ENCODE measurements around the gene MMP11.
"Not testable (repeated sequence)": the region's sequence is repeated elsewhere in the genome, so short reads cannot be mapped to it uniquely, and the experiment has no call there.

MMP11 gene, protein sequence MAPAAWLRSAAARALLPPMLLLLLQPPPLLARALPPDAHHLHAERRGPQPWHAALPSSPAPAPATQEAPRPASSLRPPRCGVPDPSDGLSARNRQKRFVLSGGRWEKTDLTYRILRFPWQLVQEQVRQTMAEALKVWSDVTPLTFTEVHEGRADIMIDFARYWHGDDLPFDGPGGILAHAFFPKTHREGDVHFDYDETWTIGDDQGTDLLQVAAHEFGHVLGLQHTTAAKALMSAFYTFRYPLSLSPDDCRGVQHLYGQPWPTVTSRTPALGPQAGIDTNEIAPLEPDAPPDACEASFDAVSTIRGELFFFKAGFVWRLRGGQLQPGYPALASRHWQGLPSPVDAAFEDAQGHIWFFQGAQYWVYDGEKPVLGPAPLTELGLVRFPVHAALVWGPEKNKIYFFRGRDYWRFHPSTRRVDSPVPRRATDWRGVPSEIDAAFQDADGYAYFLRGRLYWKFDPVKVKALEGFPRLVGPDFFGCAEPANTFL

DNA sequence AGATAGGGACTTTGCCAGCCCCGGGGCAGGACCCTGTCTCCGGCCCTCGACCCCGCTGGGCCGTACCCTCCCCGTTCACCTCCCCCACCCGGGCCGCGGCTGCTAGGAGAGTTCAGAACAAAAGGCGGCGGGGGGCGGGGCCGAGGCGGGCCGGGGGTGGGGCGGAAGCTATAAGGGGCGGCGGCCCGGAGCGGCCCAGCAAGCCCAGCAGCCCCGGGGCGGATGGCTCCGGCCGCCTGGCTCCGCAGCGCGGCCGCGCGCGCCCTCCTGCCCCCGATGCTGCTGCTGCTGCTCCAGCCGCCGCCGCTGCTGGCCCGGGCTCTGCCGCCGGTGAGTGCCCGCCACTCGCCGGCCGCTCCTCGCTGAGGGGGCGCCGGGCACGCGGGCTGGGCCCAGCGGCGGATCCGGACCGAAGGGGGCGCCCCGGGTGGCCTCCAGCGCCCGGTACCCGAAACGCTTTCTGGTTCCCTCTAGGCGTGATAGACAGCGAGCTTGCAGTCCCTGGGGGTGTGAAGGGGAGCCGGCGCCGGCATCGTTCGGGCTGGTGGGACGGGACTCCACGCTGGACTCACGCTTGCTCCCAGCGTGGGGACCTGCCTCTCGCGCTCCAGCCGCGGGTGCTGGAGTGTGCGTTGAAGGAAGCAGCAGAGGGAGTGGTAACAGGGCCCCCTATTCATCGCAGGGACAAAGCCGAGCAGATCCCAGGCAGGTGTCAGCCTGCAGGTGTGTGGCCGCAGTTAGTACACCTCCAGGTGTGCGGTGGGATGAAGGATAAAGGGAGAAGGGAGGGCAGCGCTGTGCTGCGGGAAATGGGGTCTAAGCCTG, at the start of gene MMP11:
TSS of gene MMP11 (plus strand) at position 201 of the 825 bp plus-strand sequence. CDS start at position 223, 22 bp downstream.
- Histone ChIP-seq H3K9ac (ENCODE audit: low read length) (peak within 1 kb of the TSS; percentile 46), H3K27me3 (ENCODE audit: control insufficient read depth, insufficient read depth, low read length) (peaks cover 38% of the 10 kb centered on the region), H3K4me1 (ENCODE audit: control insufficient read depth, insufficient read depth, low read length) (peaks cover 24% of the 10 kb centered on the region), H3K36me3 (ENCODE audit: control insufficient read depth, insufficient read depth, low read length) (no peaks in the 10 kb centered on the region), H3K27ac (ENCODE audit: low read depth, low read length) (no peak within 1 kb of the TSS), H3K4me3 (ENCODE audit: low read depth, low read length) (peak within 1 kb of the TSS; percentile 73), H3K9me3 (ENCODE audit: control insufficient read depth, insufficient read depth, low read depth, low read length) (no peaks in the 10 kb centered on the region)

DNA sequence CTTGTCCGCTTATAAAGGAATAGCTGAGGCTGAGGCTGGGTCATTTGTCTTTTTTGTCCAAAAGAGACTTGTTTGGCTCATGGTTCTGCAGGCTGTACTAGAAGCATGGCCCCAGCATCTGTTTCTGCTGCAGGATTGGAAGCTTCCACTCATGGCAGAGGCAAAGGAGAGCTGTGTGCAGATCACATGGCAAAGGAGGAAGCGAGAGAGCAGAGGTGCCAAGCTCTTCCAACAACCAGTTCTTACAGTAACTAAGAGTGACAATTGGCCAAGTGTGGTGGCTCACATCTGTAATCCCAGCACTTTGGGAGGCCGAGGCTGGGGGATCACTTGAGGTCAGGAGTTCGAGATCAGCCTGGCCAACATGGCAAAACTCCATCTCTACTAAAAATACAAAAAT, 44.5 kb upstream of the MMP11 start:
- H3K27me3 ChIP-seq (ENCODE audit: control insufficient read depth, insufficient read depth, low read length); H3K9me3 ChIP-seq (ENCODE audit: control insufficient read depth, insufficient read depth, low read depth, low read length); H3K4me1 ChIP-seq (ENCODE audit: control insufficient read depth, insufficient read depth, low read length); H3K4me3 ChIP-seq (ENCODE audit: low read depth, low read length); H3K9ac ChIP-seq (ENCODE audit: low read length); H3K36me3 ChIP-seq (ENCODE audit: control insufficient read depth, insufficient read depth, low read length); H3K27ac ChIP-seq (ENCODE audit: low read depth, low read length): not testable (repeated sequence)

DNA sequence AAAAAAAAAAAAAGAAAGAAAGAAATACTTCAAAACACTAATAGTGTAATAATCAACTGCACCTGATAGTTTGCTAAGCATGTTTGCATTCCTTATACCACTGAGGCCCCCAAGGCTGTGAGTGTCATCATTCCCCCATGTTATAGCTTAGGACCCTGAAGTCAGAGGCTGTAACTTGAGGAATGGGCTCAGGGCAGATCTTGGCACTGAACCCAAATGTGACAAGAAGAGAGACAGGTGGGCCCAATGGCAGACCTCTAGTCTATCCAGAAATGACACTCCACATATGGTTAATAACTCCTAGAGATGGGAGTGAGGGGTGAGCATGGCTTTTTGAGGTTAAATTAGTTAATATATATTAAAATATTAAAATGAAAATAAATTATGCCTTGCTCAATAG, 35.0 kb upstream of the MMP11 start:
- Histone ChIP-seq H3K27ac (ENCODE audit: low read depth, low read length) (no peak overlapping the region), H3K27me3 (ENCODE audit: control insufficient read depth, insufficient read depth, low read length) (no peaks in the 10 kb centered on the region), H3K9ac (ENCODE audit: low read length) (no peak overlapping the region), H3K36me3 (ENCODE audit: control insufficient read depth, insufficient read depth, low read length) (peaks cover 6% of the 10 kb centered on the region), H3K9me3 (ENCODE audit: control insufficient read depth, insufficient read depth, low read depth, low read length) (no peaks in the 10 kb centered on the region), H3K4me3 (ENCODE audit: low read depth, low read length) (no peak overlapping the region), H3K4me1 (ENCODE audit: control insufficient read depth, insufficient read depth, low read length) (no peaks in the 10 kb centered on the region)

DNA sequence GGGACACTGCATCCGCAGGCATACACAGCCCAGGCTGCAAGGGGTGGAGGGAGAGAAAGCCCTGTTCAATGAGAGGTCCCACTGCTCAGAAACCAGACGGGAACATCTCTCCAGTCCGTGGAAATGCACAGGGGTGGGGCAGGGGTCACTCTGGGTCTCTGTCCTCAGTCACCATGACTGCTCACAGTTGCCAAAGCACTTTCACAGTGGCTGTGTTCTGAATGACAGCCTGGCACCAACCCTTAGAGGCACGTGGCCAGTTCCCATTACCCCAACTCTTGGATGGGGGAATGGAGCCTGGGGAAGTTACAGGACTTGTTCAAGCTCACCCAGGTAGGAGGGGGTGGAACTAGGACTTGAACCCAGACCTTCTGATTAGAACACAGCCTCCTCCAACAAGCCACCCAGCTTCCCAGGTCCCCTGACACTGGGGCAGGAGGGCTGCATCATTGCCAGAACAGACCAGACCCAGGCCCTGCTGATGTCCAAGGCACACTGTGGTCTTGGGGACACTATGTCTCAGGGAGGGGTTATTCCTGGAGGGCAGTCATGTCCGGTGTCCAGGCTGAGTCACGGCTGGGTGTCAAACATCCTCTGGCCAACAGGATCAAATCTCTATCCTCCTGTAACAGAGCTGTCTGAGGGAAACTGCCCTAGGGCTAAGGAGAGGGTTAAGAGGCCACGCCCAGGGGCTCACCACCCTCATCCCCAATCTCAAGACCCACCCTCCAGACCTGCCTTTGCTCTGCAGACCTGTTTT, 30.0 kb upstream of the MMP11 start:
- H3K27me3 ChIP-seq (ENCODE audit: control insufficient read depth, insufficient read depth, low read length): no peaks in the 10 kb centered on the region
- no peak overlapping the region for H3K4me3 ChIP-seq (ENCODE audit: low read depth, low read length)
- no peaks in the 10 kb centered on the region for H3K4me1 ChIP-seq (ENCODE audit: control insufficient read depth, insufficient read depth, low read length)
- H3K9ac ChIP-seq (ENCODE audit: low read length): no peak overlapping the region
- H3K36me3 ChIP-seq (ENCODE audit: control insufficient read depth, insufficient read depth, low read length): peaks cover 32% of the 10 kb centered on the region
- no peaks in the 10 kb centered on the region; the same call in 1 of the 2 replicates for H3K9me3 ChIP-seq (ENCODE audit: control insufficient read depth, insufficient read depth, low read depth, low read length)
- H3K27ac ChIP-seq (ENCODE audit: low read depth, low read length): no peak overlapping the region

DNA sequence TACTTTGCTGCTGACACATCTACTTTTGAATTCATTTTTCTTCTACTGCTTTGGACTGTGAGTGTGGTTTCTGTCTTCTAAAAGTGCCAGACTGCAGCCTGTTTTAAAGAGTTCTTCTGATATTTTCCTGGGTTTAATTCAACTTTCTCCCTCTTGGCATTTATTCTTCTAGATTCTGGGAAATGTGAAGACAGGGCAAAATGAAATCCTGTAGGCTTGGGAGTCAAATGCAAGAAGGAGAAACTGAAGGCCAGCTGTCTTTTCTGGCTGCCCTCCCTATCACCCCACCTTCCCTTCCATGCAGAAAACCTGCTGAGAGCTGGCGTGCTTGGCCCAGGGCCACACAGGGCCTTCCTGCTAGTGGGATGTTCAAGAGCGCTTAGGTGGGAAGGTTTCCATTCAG, 29.3 kb upstream of the MMP11 start:
- no peak overlapping the region for H3K4me3 ChIP-seq (ENCODE audit: low read depth, low read length)
- H3K9me3 ChIP-seq (ENCODE audit: control insufficient read depth, insufficient read depth, low read depth, low read length): no peaks in the 10 kb centered on the region; the same call in 1 of the 2 replicates
- peaks cover 32% of the 10 kb centered on the region for H3K36me3 ChIP-seq (ENCODE audit: control insufficient read depth, insufficient read depth, low read length)

DNA sequence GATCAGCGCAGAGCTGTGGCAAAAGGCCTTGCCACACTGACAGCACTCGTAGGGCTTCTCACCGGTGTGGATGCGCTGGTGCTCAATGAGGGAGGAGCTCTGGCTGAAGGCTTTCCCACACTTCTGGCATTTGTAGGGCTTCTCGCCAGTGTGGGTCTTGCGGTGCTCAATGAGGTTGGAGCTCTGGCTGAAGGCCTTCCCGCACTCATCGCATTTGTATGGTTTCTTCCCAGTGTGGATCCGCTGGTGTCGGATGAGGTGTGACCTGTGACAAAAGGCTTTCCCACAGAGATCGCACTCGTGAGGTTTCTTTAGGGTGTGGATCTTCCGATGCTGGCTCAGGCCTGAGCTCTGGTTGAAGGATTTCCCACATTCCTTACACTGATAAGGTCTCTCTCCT, 28.6 kb upstream of the MMP11 start:
- Histone ChIP-seq H3K9ac (ENCODE audit: low read length) (no peak overlapping the region), H3K27ac (ENCODE audit: low read depth, low read length) (no peak overlapping the region), H3K36me3 (ENCODE audit: control insufficient read depth, insufficient read depth, low read length) (peaks cover 32% of the 10 kb centered on the region)

More for the DNA sequence above, 29.3 kb upstream of the MMP11 start:
- Histone ChIP-seq H3K9ac (ENCODE audit: low read length) (no peak overlapping the region), H3K27me3 (ENCODE audit: control insufficient read depth, insufficient read depth, low read length) (no peaks in the 10 kb centered on the region), H3K27ac (ENCODE audit: low read depth, low read length) (no peak overlapping the region), H3K4me1 (ENCODE audit: control insufficient read depth, insufficient read depth, low read length) (no peaks in the 10 kb centered on the region)

DNA sequence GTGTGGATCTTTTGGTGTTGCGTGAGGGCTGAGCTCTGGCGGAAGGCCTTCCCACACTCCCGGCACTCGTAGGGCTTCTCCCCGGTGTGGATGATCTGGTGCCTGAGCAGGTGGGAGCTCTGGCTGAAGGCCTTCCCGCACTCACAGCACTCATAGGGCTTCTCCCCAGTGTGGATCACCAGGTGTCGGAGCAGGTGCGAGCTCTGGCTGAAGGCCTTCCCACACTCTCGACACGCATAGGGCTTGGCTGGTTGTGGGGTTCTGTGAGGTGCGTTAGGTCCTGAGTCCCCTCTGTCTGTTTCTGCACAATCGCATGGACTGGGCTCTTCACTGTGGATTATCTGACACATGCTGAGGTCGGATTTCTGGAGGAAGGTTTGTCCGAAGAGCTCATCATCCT, 28.2 kb upstream of the MMP11 start:
- Histone ChIP-seq H3K9me3 (ENCODE audit: control insufficient read depth, insufficient read depth, low read depth, low read length) (no peaks in the 10 kb centered on the region; the same call in 1 of the 2 replicates), H3K4me3 (ENCODE audit: low read depth, low read length) (no peak overlapping the region), H3K27me3 (ENCODE audit: control insufficient read depth, insufficient read depth, low read length) (no peaks in the 10 kb centered on the region), H3K27ac (ENCODE audit: low read depth, low read length) (no peak overlapping the region), H3K4me1 (ENCODE audit: control insufficient read depth, insufficient read depth, low read length) (no peaks in the 10 kb centered on the region; the same call in 1 of the 2 replicates), H3K9ac (ENCODE audit: low read length) (no peak overlapping the region), H3K36me3 (ENCODE audit: control insufficient read depth, insufficient read depth, low read length) (peaks cover 32% of the 10 kb centered on the region)

More for the DNA sequence above, 28.6 kb upstream of the MMP11 start:
- Histone ChIP-seq H3K4me3 (ENCODE audit: low read depth, low read length) (no peak overlapping the region), H3K9me3 (ENCODE audit: control insufficient read depth, insufficient read depth, low read depth, low read length) (no peaks in the 10 kb centered on the region; the same call in 1 of the 2 replicates), H3K27me3 (ENCODE audit: control insufficient read depth, insufficient read depth, low read length) (no peaks in the 10 kb centered on the region), H3K4me1 (ENCODE audit: control insufficient read depth, insufficient read depth, low read length) (no peaks in the 10 kb centered on the region)

DNA sequence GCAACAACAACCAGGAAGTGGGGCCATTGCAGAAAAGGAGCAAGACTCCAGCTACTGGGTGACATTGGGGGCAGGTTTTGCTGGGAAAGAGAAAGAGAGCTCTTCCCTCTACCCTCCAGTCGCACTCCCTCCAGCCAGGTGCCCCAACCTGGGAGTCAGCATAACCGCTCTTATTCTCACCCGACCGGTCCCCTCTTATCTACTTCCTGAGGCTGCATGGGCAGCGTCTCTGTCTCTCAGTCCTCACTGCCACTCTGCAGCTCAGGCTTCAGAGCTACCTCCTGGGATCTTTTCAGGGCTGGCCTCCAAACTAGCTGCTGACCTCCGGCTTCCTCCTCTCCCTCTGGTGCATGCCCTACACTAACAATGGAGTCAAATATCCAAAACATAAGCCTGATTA, 26.9 kb upstream of the MMP11 start:
- H3K4me3 ChIP-seq (ENCODE audit: low read depth, low read length): no peak overlapping the region
- no peak overlapping the region for H3K27ac ChIP-seq (ENCODE audit: low read depth, low read length)
- no peaks in the 10 kb centered on the region; the same call in 1 of the 2 replicates for H3K9me3 ChIP-seq (ENCODE audit: control insufficient read depth, insufficient read depth, low read depth, low read length)
- H3K36me3 ChIP-seq (ENCODE audit: control insufficient read depth, insufficient read depth, low read length): peaks cover 32% of the 10 kb centered on the region
- H3K27me3 ChIP-seq (ENCODE audit: control insufficient read depth, insufficient read depth, low read length): no peaks in the 10 kb centered on the region
- peaks cover 5% of the 10 kb centered on the region for H3K4me1 ChIP-seq (ENCODE audit: control insufficient read depth, insufficient read depth, low read length)
- H3K9ac ChIP-seq (ENCODE audit: low read length): no peak overlapping the region

DNA sequence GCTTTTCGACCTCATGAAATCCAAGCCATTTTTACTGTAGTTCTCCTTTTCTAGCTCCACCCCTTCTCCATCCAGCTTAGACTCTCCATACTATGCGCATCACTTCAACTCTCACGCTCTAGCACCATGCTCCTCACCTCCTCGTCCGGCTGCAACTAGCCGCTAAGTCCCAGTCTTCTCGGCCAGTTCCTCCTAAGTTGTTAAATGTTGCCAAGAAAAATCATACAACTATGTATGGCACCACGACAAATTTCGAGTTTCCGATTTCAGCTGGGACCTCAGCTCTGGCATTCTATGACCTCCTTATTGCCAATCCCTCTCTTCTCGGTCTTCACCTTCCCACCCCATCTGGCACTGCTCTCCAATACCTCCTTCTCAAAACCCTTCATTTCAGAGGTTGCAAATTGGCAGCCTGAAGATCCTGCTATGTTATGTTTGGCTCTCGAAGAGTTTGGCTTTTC, 22.8 kb upstream of the MMP11 start:
- H3K27ac ChIP-seq (ENCODE audit: low read depth, low read length): no peak overlapping the region
- H3K9ac ChIP-seq (ENCODE audit: low read length): no peak overlapping the region
- H3K36me3 ChIP-seq (ENCODE audit: control insufficient read depth, insufficient read depth, low read length): peaks cover 5% of the 10 kb centered on the region
- H3K9me3 ChIP-seq (ENCODE audit: control insufficient read depth, insufficient read depth, low read depth, low read length): no peaks in the 10 kb centered on the region
- peak overlapping the region; percentile 86 for H3K4me3 ChIP-seq (ENCODE audit: low read depth, low read length)
- peaks cover 9% of the 10 kb centered on the region for H3K4me1 ChIP-seq (ENCODE audit: control insufficient read depth, insufficient read depth, low read length)
- no peaks in the 10 kb centered on the region for H3K27me3 ChIP-seq (ENCODE audit: control insufficient read depth, insufficient read depth, low read length)

DNA sequence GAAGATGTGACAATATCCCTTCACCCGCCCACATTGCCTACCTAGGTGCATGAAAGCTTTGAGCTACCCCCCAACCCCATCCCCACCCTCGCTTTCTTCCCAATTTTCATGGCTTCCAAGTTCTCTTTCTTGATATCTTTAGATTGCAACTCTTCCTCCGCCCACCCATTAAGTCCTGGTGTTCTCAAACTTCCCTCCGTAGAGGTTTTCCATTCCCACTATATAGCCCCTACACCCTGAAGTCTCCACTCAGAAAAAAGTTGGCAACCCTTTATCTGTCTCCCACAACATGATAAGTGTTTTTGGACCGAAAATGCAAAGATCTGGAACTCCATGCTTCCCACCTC, 22.3 kb upstream of the MMP11 start:
- H3K36me3 ChIP-seq (ENCODE audit: control insufficient read depth, insufficient read depth, low read length): 0 out of 2 replicates have a peak, but pooled peaks cover under 1% of the 10 kb centered on the region
- no peaks in the 10 kb centered on the region for H3K27me3 ChIP-seq (ENCODE audit: control insufficient read depth, insufficient read depth, low read length)
- no peak overlapping the region for H3K27ac ChIP-seq (ENCODE audit: low read depth, low read length)
- H3K4me3 ChIP-seq (ENCODE audit: low read depth, low read length): peak overlapping the region; percentile 86
- H3K9ac ChIP-seq (ENCODE audit: low read length): peak overlapping the region; percentile 65
- H3K4me1 ChIP-seq (ENCODE audit: control insufficient read depth, insufficient read depth, low read length): peaks cover 9% of the 10 kb centered on the region
- H3K9me3 ChIP-seq (ENCODE audit: control insufficient read depth, insufficient read depth, low read depth, low read length): no peaks in the 10 kb centered on the region
